ENCODE results near the gene APOBEC3B.

APOBEC3B gene

DNA sequence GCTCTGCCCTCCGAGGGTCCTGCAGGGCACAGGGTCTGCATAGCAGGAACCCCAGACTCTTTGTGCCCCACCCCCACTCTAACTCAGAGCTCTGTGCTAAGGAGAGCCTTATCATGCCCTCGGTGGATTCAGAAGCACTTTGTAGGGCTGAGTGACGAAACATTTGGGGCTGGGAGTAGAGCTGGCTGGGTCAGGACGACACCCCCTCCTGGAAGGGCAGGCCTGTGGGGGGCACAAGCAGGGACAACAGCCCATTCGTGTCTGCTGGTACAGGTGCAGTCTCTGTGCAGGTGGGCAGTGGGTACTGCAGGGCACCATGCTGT lies 15.8 kb upstream of the APOBEC3B start:
- ChIA-PET CTCF (interaction anchor here (0.6 to 1.4 kb wide), 3 partner anchors 71 to 114 kb away, joined by 3 to 7 read pairs (median 3); no protein-coding TSS in a partner anchor), POLR2A (ENCODE audit: low non-redundant PET) (no interaction called here)
- TF ChIP-seq, protein P1, sequence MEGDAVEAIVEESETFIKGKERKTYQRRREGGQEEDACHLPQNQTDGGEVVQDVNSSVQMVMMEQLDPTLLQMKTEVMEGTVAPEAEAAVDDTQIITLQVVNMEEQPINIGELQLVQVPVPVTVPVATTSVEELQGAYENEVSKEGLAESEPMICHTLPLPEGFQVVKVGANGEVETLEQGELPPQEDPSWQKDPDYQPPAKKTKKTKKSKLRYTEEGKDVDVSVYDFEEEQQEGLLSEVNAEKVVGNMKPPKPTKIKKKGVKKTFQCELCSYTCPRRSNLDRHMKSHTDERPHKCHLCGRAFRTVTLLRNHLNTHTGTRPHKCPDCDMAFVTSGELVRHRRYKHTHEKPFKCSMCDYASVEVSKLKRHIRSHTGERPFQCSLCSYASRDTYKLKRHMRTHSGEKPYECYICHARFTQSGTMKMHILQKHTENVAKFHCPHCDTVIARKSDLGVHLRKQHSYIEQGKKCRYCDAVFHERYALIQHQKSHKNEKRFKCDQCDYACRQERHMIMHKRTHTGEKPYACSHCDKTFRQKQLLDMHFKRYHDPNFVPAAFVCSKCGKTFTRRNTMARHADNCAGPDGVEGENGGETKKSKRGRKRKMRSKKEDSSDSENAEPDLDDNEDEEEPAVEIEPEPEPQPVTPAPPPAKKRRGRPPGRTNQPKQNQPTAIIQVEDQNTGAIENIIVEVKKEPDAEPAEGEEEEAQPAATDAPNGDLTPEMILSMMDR (conservative IDR thresholded peaks at IDR 0.05; ENCODE audit: low read depth), result no peak
- DNase-seq (ENCODE audit: low spot score), result no peak
- no peak overlapping the region for H3K27ac ChIP-seq

DNA sequence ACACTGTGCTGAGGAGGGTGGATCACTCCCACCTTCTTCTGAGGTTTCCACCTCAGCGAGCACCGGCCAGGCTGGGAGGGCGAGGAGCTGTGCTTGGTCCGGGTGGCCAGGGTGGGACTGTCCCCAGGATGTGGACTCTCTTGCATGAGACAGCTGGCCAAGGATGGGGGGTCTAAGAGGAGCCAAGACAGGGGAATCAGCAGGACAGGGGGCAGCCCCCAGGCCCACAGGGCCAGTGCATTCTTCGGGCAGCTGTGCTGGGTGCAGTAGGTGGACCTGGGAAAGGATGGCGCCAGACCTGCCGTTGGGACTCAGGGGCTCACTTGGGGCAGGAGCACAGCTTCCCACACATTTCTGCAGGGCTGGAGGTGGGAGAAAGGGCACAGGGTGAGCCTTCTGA lies 15.2 kb upstream of the APOBEC3B start:
- H3K27ac ChIP-seq, result no peak overlapping the region
- DNase-seq (ENCODE audit: low spot score), result no peak
- POLR2A ChIA-PET (ENCODE audit: low non-redundant PET), result no interaction called here
- CTCF ChIA-PET, result interaction anchor here (1.4 kb wide), 1 partner anchor 98 kb away, joined by 3 read pairs; no protein-coding TSS in a partner anchor
- TF ChIP-seq, protein P1 (conservative IDR thresholded peaks at IDR 0.05; ENCODE audit: low read depth), result no peak

DNA sequence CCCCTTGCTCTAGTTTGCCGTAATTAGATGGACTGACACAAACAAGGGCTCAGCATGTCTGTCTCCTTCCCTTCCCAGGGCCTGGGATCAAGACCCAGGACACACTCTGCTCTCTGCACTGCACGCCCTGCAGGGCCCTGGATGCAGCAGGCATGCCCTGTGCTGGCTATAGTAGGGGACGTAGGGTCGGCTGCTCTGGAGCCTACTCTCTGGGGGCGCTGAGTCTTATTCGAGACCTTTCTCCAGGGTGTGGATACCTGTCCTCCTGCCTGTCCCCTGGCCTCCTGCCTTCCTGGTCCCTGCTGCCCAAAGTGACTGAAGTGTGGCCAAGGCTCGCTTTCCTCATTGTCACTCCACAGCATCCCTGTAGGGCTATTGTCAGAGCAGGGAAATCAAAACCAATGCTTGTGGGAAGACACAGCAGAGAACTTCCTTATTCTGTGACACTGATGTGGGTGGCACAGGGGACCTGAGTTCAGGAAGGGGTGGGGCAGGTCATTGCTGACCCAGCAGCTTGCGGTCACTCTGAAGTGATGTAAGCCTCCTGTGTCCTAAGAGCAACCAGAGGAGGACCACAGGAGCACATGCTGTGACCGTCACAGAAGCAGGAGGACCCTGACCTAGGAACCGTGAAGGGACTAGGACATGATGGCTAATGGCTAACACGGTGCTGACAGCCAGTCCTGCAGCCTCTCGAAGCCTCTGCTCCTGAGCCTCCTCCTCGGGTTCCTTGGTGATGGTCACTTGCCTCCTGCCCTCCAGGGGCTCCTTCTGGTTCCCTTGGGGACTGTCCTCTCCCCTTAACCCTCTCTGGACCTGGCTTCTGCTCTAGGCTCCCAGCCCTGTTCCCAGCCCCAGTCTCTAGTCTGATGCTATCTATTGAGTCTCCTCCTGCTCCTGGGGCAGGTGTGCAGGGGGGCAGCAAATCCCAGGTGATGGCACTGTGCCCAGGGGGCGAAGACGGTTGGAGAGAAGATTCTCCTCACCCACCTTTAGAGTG lies 14.4 kb upstream of the APOBEC3B start:
- ChIA-PET CTCF (no interaction called here), POLR2A (ENCODE audit: low non-redundant PET) (no interaction called here)

DNA sequence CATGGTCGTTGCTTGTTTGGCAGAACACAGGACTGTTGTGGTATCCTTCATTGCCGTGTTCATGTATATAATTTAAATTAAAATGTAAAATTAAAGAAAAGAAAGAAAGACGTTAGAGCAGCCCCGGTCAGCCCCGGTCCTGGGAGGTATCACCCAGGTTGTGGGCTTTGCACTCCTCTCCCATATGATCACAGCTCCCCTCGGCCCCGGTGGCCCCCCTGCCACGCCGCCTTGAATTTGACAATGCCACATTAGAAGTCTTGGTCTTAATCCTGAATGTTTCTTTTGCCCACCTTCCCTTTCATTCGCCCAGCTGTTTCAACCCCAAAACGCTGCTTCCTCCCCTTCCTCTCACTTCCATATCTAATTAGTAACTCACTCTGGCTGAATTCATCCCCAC lies 13.3 kb upstream of the APOBEC3B start:
- TF ChIP-seq, protein P1 (conservative IDR thresholded peaks at IDR 0.05; ENCODE audit: low read depth), result no peak
- DNase-seq (ENCODE audit: low spot score), result no peak
- ChIA-PET POLR2A (ENCODE audit: low non-redundant PET) (no interaction called here), CTCF (no interaction called here)
- no peak overlapping the region for H3K27ac ChIP-seq

More for the DNA sequence above, 14.4 kb upstream of the APOBEC3B start:
- DNase-seq (ENCODE audit: low spot score), result no peak
- no peak overlapping the region for H3K27ac ChIP-seq
- TF ChIP-seq, protein P1 (conservative IDR thresholded peaks at IDR 0.05; ENCODE audit: low read depth), result no peak

DNA sequence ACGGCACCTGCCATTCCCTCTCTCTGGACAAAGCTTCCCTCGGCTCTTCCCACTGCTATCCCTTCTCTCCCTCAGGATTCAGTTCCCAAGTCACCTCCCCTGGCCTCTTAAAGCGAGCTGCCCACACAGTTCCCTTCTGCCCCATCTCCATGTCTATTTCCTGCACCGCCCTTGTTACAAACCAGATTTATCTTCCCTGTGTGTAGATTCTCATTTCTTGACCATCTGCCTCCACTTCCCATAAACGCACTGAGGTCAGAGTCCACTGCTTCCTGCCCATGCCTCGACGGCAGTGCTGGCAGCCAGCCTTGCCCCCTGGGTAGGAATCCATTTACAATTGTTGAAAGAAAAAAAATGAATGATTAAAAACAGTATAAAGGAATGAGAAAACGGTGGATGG lies 11.6 kb upstream of the APOBEC3B start:
- POLR2A ChIA-PET (ENCODE audit: low non-redundant PET), result no interaction called here
- H3K27ac ChIP-seq, result no peak overlapping the region
- no peak for DNase-seq (ENCODE audit: low spot score)
- CTCF ChIA-PET, result no interaction called here
- TF ChIP-seq, protein P1 (conservative IDR thresholded peaks at IDR 0.05; ENCODE audit: low read depth), result no peak

DNA sequence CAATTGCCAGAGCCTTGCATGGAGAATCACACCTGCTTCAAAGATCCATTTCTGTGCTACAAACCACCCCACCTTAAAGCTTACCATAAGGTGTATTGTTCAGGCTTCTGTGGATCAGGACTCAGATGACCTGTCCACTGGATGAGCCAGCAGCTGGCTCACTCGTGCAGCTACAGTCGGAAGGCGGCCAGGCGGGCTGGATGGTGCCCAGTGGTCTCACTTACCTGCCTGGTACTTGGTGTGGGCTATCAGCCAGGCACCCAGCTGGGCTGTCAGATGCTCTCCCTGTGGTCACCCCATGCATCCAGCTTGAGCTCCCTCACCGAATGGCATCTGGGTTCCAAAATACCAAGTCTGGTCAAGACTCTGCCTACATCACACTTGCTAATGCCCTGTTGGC lies 10.9 kb upstream of the APOBEC3B start:
- TF ChIP-seq, protein P1 (conservative IDR thresholded peaks at IDR 0.05; ENCODE audit: low read depth), result no peak
- no peak for DNase-seq (ENCODE audit: low spot score)
- CTCF ChIA-PET, result no interaction called here
- POLR2A ChIA-PET (ENCODE audit: low non-redundant PET), result no interaction called here
- H3K27ac ChIP-seq, result no peak overlapping the region
